Stimulated activated naive CD8-positive, alpha-beta T cell treated with anti-CD3 and anti-CD28 coated beads, Interleukin-15, amount 100 ng/mL, for 72 hours (primary cell): ENCODE results near the gene RNF181.
"Not testable (repeated sequence)": the region's sequence is repeated elsewhere in the genome, so short reads cannot be mapped to it uniquely, and the experiment has no call there.

ENCODE experiments used
- ATAC-seq: fragments of 150-1000 bp; cut with Tn5 transposase; 2 replicates; pipeline ENCODE4 v1.10.0; 2021; ENCODE audit warnings: mild to moderate bottlenecking, moderate library complexity
- DNase-seq, 2 donors: peaks; one replicate each; pipeline ENCODE4 v3.0.0; 2021 to 2022
- H3K27ac Mint-ChIP-seq, 2 donors: one replicate each; pipeline ENCODE4 v1.8.0; 2022; ENCODE audit warnings: mild to moderate bottlenecking in 2 of 2, mixed read lengths in 2 of 2, moderate library complexity in 2 of 2
- H3K27me3 Mint-ChIP-seq: one replicate; pipeline ENCODE4 v1.8.0; 2022; ENCODE audit warnings: mixed read lengths
- H3K4me1 Mint-ChIP-seq: one replicate; pipeline ENCODE4 v1.8.0; 2022; ENCODE audit warnings: mild to moderate bottlenecking, mixed read lengths
- H3K4me3 Mint-ChIP-seq, 2 donors: one replicate each; pipeline ENCODE4 v1.8.0; 2022; ENCODE audit warnings: mild to moderate bottlenecking in 2 of 2, mixed read lengths in 2 of 2, moderate library complexity in 1 of 2
- H3K9me3 Mint-ChIP-seq, 2 donors: one replicate each; pipeline ENCODE4 v1.8.0; 2022; ENCODE audit warnings: mixed read lengths in 2 of 2

RNF181 gene

GRCh38 chr2:85613717-85614515 lies 18.4 kb downstream of the RNF181 start:
- DNase-seq, result no peak
- Mint-ChIP-seq H3K4me3 (peak overlapping the region in 1 of 2 donors; percentile 100), H3K27me3 (no peaks in the 10 kb centered on the region), H3K4me1 (peaks cover 46% of the 10 kb centered on the region), H3K9me3 (no peaks in the 10 kb centered on the region), H3K27ac (no peak overlapping the region)
- no peak for ATAC-seq

DNA sequence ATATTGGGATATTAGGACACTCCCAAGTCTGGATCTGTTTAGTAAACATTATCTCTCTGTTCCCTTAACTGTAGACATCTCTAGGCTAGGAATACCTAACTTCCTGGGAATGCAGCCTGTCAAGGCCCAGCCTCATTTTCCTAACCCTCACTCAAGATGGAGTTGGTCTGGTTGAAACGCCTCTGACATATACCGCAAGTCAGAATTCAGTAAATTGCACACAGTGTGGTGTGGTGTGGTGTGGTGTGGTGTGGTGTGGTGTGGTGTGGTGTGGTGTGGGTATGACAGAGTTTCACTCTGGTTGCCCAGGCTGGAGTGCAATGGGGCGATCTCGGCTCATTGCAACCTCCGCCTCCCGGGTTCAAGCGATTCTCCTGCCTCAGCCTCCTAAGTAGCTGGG lies 19.2 kb downstream of the RNF181 start:
- not testable (repeated sequence) for ATAC-seq, H3K27me3 Mint-ChIP-seq, DNase-seq, H3K27ac Mint-ChIP-seq, H3K9me3 Mint-ChIP-seq, H3K4me3 Mint-ChIP-seq
- H3K4me1 Mint-ChIP-seq, result peaks cover 42% of the 10 kb centered on the region

GRCh38 chr2:85615413-85615728 lies 19.8 kb downstream of the RNF181 start:
- Mint-ChIP-seq H3K27me3 (no peaks in the 10 kb centered on the region), H3K4me3 (peak overlapping the region; percentile 96 to 98), H3K4me1 (peaks cover 37% of the 10 kb centered on the region), H3K9me3 (no peaks in the 10 kb centered on the region), H3K27ac (peak overlapping the region in 1 of 2 donors; percentile 99)
- no peak for ATAC-seq
- DNase-seq, result no peak

- not testable (repeated sequence) for H3K9me3 Mint-ChIP-seq, ATAC-seq, H3K27me3 Mint-ChIP-seq, DNase-seq
- Mint-ChIP-seq H3K4me1 (peaks cover 31% of the 10 kb centered on the region), H3K27ac (peak overlapping the region in 1 of 2 donors; percentile 99), H3K4me3 (peak overlapping the region; percentile 96 to 98)
These were observed 22.2 kb downstream of the RNF181 start for GRCh38 chr2:85617723-85618122.

- Mint-ChIP-seq H3K27ac (no peak overlapping the region), H3K4me1 (peaks cover 23% of the 10 kb centered on the region), H3K27me3 (no peaks in the 10 kb centered on the region), H3K4me3 (no peak overlapping the region), H3K9me3 (no peaks in the 10 kb centered on the region)
- ATAC-seq (no peak), DNase-seq (no peak)
These were observed 24.1 kb downstream of the RNF181 start for GRCh38 chr2:85619617-85620016.

GRCh38 chr2:85621338-85621737 lies 25.8 kb downstream of the RNF181 start:
- peaks cover 17% of the 10 kb centered on the region for H3K4me1 Mint-ChIP-seq
- H3K4me3 Mint-ChIP-seq, result no peak overlapping the region
- ATAC-seq, result no peak
- H3K27me3 Mint-ChIP-seq, result no peaks in the 10 kb centered on the region
- H3K27ac Mint-ChIP-seq, result no peak overlapping the region
- no peak for DNase-seq
- H3K9me3 Mint-ChIP-seq, result no peaks in the 10 kb centered on the region

- H3K4me1 Mint-ChIP-seq, result peaks cover 18% of the 10 kb centered on the region
- ATAC-seq, result no peak
- no peak overlapping the region for H3K4me3 Mint-ChIP-seq
- H3K27me3 Mint-ChIP-seq, result no peaks in the 10 kb centered on the region
- no peak overlapping the region for H3K27ac Mint-ChIP-seq
- no peaks in the 10 kb centered on the region for H3K9me3 Mint-ChIP-seq
- no peak for DNase-seq
These were observed 28.4 kb downstream of the RNF181 start for GRCh38 chr2:85623991-85624390.

DNA sequence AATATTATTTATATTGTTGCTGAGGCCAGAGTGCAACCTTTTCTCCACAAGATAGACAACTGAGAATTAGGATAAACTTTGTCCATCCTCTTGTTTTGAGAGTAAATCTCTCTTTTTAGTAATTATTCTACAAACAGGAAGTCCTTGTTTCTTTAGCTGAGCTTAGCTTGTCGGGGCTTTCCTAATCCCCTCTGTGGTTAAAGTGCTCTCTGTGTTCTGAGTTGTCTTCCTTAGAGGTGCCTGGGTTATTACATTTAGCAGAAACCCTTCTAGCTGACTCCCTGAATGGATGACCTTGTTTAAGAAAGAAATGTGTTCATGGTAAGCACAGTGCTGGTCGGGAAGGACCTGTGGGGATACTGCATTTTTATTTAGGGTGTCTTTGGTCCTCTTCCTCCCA lies 33.1 kb downstream of the RNF181 start:
- H3K4me1 Mint-ChIP-seq, result peaks cover 28% of the 10 kb centered on the region
- no peaks in the 10 kb centered on the region for H3K9me3 Mint-ChIP-seq
- H3K4me3 Mint-ChIP-seq, result peak overlapping the region; percentile 52 to 56
- DNase-seq, result peak in 1 of 2 donors; percentile 21
- H3K27me3 Mint-ChIP-seq, result no peaks in the 10 kb centered on the region
- peak overlapping the region; percentile 50 to 78 for H3K27ac Mint-ChIP-seq
- ATAC-seq, result peak; percentile 99

DNA sequence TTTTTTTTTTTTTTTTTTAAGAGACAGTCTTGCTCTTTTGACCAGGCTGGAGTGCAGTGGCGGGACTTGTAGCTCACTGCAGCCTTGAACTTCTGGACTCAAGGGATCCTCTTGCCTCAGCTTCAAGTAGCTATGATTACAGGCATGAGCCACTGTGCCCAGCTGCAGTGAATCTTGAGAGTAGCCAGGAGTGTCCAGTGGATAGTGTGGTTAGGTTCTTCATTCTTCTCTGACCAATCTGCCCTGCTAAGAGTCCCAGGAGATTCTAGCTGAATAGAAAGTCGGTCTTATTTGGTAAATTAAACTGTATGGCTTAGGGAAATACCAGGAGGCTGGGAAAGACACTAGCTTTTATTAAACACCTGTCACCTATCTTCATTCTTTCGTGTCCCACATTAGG lies 35.8 kb downstream of the RNF181 start:
- no peaks in the 10 kb centered on the region for H3K9me3 Mint-ChIP-seq
- H3K27ac Mint-ChIP-seq, result peak overlapping the region in 1 of 2 donors; percentile 88
- no peaks in the 10 kb centered on the region for H3K27me3 Mint-ChIP-seq
- DNase-seq, result no peak
- H3K4me3 Mint-ChIP-seq, result no peak overlapping the region
- no peak for ATAC-seq
- H3K4me1 Mint-ChIP-seq, result peaks cover 28% of the 10 kb centered on the region

GRCh38 chr2:85635011-85635410 lies 39.5 kb downstream of the RNF181 start:
- Mint-ChIP-seq H3K4me1 (peaks cover 18% of the 10 kb centered on the region), H3K27me3 (no peaks in the 10 kb centered on the region), H3K27ac (peak overlapping the region; percentile 22 to 57), H3K9me3 (no peaks in the 10 kb centered on the region), H3K4me3 (no peak overlapping the region)
- no peak for ATAC-seq
- DNase-seq, result no peak

- no peaks in the 10 kb centered on the region for H3K27me3 Mint-ChIP-seq
- H3K4me3 Mint-ChIP-seq, result no peak overlapping the region
- DNase-seq, result no peak
- no peak for ATAC-seq
- peak overlapping the region in 1 of 2 donors; percentile 74 for H3K27ac Mint-ChIP-seq
- H3K9me3 Mint-ChIP-seq, result no peaks in the 10 kb centered on the region
- H3K4me1 Mint-ChIP-seq, result peaks cover 18% of the 10 kb centered on the region
These were observed 40.1 kb downstream of the RNF181 start for GRCh38 chr2:85635636-85636035.

- H3K27ac Mint-ChIP-seq, result peak overlapping the region; percentile 48 to 58
- no peak overlapping the region for H3K4me3 Mint-ChIP-seq
- ATAC-seq (peak; percentile 86), DNase-seq (no peak)
- H3K9me3 Mint-ChIP-seq, result no peaks in the 10 kb centered on the region
- no peaks in the 10 kb centered on the region for H3K27me3 Mint-ChIP-seq
- H3K4me1 Mint-ChIP-seq, result peaks cover 19% of the 10 kb centered on the region
These were observed 47.2 kb downstream of the RNF181 start for GRCh38 chr2:85642725-85643124.

DNA sequence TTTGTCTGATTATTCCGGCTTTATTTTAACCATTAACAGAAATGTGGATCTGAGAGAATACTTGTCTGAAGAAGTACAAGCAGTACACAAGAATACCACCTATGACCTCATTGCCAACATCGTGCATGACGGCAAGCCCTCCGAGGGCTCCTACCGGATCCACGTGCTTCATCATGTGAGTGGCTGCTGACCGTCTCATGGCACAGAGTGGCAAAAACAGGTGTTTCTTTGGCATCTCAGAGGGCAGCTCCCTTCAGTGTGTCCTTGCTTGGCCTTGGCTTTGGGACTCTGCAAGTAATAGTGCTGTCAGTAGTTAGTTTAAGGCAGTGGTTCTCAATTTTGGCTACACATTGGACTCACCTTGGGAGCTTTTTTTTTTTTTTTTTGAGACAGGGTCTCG lies 49.4 kb downstream of the RNF181 start:
- Mint-ChIP-seq H3K4me3 (no peak overlapping the region), H3K27ac (peak overlapping the region in 1 of 2 donors; percentile 34), H3K27me3 (no peaks in the 10 kb centered on the region), H3K4me1 (peaks cover 19% of the 10 kb centered on the region), H3K9me3 (no peaks in the 10 kb centered on the region)
- no peak for DNase-seq
- ATAC-seq, result no peak

DNA sequence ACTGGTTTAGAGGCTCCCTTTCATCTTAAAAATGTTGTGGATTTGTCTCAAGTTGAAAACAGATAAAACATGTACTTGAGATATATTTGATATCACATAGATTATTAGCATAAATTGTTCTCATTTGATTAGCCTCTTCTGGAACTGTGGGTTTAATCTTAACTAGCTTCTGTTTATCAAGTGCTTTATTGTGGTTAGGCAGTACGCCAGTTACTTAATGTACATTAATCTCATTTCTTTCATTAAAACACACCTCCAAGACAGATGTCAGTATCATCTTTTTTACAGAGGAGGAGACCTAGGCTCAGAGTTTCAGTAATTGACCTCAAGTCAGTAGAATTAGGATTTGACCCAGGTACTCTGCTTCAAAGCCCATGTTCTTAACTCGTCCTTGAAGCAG lies 50.6 kb downstream of the RNF181 start:
- ATAC-seq, result no peak
- Mint-ChIP-seq H3K27me3 (no peaks in the 10 kb centered on the region), H3K27ac (no peak overlapping the region), H3K4me3 (no peak overlapping the region), H3K4me1 (peaks cover 19% of the 10 kb centered on the region), H3K9me3 (no peaks in the 10 kb centered on the region)
- no peak for DNase-seq
